GM23248 (cell line): ENCODE data around the gene TNPO3.

Source experiments
- EZH2 ChIP-seq: fragments of 200-600 bp; sonication (generic); IDR thresholded peaks from 2 replicates; pipeline ENCODE4 v1.6.1; 2018; ENCODE audit warnings: antibody characterized with exemption, mild to moderate bottlenecking; ENCODE audit not compliant: insufficient read depth, poor library complexity, severe bottlenecking
- EZH2phosphoT487 ChIP-seq: fragments of 200-600 bp; sonication (generic); IDR thresholded peaks from 2 replicates; pipeline ENCODE4 v1.6.1; 2018; ENCODE audit warnings: antibody characterized with exemption, moderate library complexity, mild to moderate bottlenecking, low read depth; ENCODE audit not compliant: insufficient read depth

DNA sequence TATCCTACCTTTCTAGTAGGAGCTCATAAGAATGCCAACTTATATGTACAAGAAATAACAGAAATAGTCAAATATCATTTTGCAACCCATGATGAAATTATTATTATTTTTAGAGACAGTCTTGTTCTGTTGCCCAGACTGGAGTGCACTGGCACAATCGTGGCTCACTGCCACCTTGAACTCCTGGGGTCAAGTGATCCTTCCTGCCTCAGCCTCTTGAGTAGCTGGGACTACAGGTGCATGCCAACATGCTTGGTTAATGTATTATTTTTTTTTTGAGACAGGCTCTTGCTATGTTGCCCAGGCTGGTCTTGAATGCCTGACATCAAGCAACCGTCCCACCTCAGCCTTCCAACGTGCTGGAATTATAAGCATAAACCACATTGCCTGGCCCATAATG is 44.8 kb downstream of the TNPO3 start:
- TF ChIP-seq EZH2: no peak
- TF ChIP-seq EZH2phosphoT487: no peak
